ENCODE data around the gene TADA3. TPM values are rescaled to one million over a fixed set of nuclear protein-coding genes. Genes with fewer than 3 reads are reported as not detected.

The TADA3 gene
- total and polyA plus RNA-seq, 9 of the 15 experiments (the other 6 are each of a cell fraction or from before 2014, with no cell fraction given), result 4.1 to 110 (median 74.8) TPM

- peak; percentile 69; the same call in 1 of the 2 replicates for TF ChIP-seq POLR2AphosphoS2 (IDR thresholded peaks at IDR 0.05; ENCODE audit: low read length)
- no peak for TF ChIP-seq SAFB2 (IDR thresholded peaks at IDR 0.05; ENCODE audit: borderline replicate concordance, low read depth, low read length, severe bottlenecking)
- no peak for TF ChIP-seq MAFF (IDR thresholded peaks at IDR 0.05; ENCODE audit: low read length)
- peak; percentile 64; the same call in 1 of the 2 replicates for TF ChIP-seq ZNF263 (CRISPR knock-in tag; IDR thresholded peaks at IDR 0.05; ENCODE audit: borderline replicate concordance)
- peak; percentile 96 for TF ChIP-seq DACH1 (IDR thresholded peaks at IDR 0.05; ENCODE audit: partially characterized antibody)
- no peak for TF ChIP-seq ZNF592 (IDR thresholded peaks at IDR 0.05)
- TF ChIP-seq KLF1 (tag; IDR thresholded peaks at IDR 0.05), result peak; percentile 60
- TF ChIP-seq MED1 (CRISPR knock-in tag; IDR thresholded peaks at IDR 0.05; ENCODE audit: borderline replicate concordance), result no peak
- TF ChIP-seq POLR3G (IDR thresholded peaks at IDR 0.05; ENCODE audit: extremely low read depth, insufficient read length, insufficient replicate concordance), result no peak
- TF ChIP-seq ZKSCAN3 (CRISPR knock-in tag; IDR thresholded peaks at IDR 0.05), result no peak
- no peak for TF ChIP-seq KAT2B (IDR thresholded peaks at IDR 0.05; ENCODE audit: low read depth, low read length)
- TF ChIP-seq STAG1 (CRISPR knock-in tag; IDR thresholded peaks at IDR 0.05; ENCODE audit: borderline replicate concordance), result no peak
- peak; percentile 17 for TF ChIP-seq RBBP5 (IDR thresholded peaks at IDR 0.05; ENCODE audit: borderline replicate concordance, insufficient read depth, low read length, poor library complexity, severe bottlenecking)
- no peak for TF ChIP-seq ZNF830 (CRISPR knock-in tag; IDR thresholded peaks at IDR 0.05)
- no peak for TF ChIP-seq STAT5B (CRISPR knock-in tag; IDR thresholded peaks at IDR 0.05)
- peak; percentile 44 for TF ChIP-seq FIP1L1 (IDR thresholded peaks at IDR 0.05; ENCODE audit: low read depth, low read length, poor library complexity, severe bottlenecking)
- no peak; the same call in 1 of the 2 replicates for TF ChIP-seq SIN3B (IDR thresholded peaks at IDR 0.05; ENCODE audit: low read depth)
- TF ChIP-seq GTF2B (IDR thresholded peaks at IDR 0.05; ENCODE audit: extremely low read depth, insufficient read length), result no peak
- peak; percentile 96 for TF ChIP-seq GABPA (tag; conservative IDR thresholded peaks at IDR 0.05; ENCODE audit: low read depth)
- TF ChIP-seq RBM25 (IDR thresholded peaks at IDR 0.05; ENCODE audit: low read depth, low read length, severe bottlenecking), result peak; percentile 37
Measured at GRCh38 chr3:9749645-9750555, 42.4 kb downstream of the TADA3 start, which contains the start of gene OGG1 (continued).

Measured in K562 (cell line).